Measurements from ENCODE around the gene SLC9A9.

DNA sequence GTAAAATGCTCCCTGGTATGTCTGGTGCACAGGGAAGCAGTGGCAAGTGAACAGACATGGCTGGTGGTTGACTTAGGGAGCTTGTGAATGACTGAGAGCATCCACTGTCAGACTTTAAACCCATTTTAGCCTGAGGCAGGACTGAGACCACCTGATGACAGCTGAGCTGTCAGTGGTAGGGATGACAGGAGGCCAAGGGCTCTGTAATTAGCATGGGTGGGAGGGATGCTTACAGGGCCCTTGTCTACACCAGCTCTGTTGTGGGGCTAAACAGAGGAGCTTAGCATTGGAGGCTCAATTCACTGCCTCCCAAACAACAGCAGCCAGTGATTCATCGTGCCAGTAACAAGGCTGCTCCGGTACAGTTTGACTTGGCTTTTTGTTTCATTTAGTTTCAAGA is 559.3 kb downstream of the SLC9A9 start:
- TF ChIP-seq EZH2 (IDR thresholded peaks at IDR 0.05; ENCODE audit: borderline replicate concordance, insufficient read depth, low read length, poor library complexity, severe bottlenecking) (no peak), POLR2AphosphoS5 (IDR thresholded peaks at IDR 0.05) (no peak), RAD21 (conservative IDR thresholded peaks at IDR 0.05) (no peak)
- TF ChIP-seq, protein P1, sequence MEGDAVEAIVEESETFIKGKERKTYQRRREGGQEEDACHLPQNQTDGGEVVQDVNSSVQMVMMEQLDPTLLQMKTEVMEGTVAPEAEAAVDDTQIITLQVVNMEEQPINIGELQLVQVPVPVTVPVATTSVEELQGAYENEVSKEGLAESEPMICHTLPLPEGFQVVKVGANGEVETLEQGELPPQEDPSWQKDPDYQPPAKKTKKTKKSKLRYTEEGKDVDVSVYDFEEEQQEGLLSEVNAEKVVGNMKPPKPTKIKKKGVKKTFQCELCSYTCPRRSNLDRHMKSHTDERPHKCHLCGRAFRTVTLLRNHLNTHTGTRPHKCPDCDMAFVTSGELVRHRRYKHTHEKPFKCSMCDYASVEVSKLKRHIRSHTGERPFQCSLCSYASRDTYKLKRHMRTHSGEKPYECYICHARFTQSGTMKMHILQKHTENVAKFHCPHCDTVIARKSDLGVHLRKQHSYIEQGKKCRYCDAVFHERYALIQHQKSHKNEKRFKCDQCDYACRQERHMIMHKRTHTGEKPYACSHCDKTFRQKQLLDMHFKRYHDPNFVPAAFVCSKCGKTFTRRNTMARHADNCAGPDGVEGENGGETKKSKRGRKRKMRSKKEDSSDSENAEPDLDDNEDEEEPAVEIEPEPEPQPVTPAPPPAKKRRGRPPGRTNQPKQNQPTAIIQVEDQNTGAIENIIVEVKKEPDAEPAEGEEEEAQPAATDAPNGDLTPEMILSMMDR (IDR thresholded peaks at IDR 0.05; ENCODE audit: poor library complexity, severe bottlenecking): no peak
- TF ChIP-seq, protein P2, sequence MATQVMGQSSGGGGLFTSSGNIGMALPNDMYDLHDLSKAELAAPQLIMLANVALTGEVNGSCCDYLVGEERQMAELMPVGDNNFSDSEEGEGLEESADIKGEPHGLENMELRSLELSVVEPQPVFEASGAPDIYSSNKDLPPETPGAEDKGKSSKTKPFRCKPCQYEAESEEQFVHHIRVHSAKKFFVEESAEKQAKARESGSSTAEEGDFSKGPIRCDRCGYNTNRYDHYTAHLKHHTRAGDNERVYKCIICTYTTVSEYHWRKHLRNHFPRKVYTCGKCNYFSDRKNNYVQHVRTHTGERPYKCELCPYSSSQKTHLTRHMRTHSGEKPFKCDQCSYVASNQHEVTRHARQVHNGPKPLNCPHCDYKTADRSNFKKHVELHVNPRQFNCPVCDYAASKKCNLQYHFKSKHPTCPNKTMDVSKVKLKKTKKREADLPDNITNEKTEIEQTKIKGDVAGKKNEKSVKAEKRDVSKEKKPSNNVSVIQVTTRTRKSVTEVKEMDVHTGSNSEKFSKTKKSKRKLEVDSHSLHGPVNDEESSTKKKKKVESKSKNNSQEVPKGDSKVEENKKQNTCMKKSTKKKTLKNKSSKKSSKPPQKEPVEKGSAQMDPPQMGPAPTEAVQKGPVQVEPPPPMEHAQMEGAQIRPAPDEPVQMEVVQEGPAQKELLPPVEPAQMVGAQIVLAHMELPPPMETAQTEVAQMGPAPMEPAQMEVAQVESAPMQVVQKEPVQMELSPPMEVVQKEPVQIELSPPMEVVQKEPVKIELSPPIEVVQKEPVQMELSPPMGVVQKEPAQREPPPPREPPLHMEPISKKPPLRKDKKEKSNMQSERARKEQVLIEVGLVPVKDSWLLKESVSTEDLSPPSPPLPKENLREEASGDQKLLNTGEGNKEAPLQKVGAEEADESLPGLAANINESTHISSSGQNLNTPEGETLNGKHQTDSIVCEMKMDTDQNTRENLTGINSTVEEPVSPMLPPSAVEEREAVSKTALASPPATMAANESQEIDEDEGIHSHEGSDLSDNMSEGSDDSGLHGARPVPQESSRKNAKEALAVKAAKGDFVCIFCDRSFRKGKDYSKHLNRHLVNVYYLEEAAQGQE (IDR thresholded peaks at IDR 0.05; ENCODE audit: borderline replicate concordance): no peak
